ENCODE measurements around the gene TUBG1. TPM values are rescaled to one million over a fixed set of nuclear protein-coding genes. Genes with fewer than 3 reads are reported as not detected.

TUBG1 gene
- total and polyA plus RNA-seq, 9 of the 15 experiments (the other 6 are each of a cell fraction or from before 2014, with no cell fraction given), result 33.1 to 147 (median 66.0) TPM

GRCh38 chr17:42632949-42633444 is 23.5 kb downstream of the TUBG1 start (continued):
- no peak for TF ChIP-seq ZNF77 (CRISPR knock-in tag; IDR thresholded peaks at IDR 0.05)
- peak; percentile 93 for TF ChIP-seq PKNOX1 (IDR thresholded peaks at IDR 0.05)
- no peak for TF ChIP-seq ZNF75A (CRISPR knock-in tag; IDR thresholded peaks at IDR 0.05)
- TF ChIP-seq CBFA2T3 (IDR thresholded peaks at IDR 0.05), result peak; percentile 96
- TF ChIP-seq RBM39 (optimal IDR thresholded peaks at IDR 0.05; ENCODE audit: low read depth, low read length), result no peak
- no peak for TF ChIP-seq CBX5 (IDR thresholded peaks at IDR 0.05; ENCODE audit: borderline replicate concordance, low read depth)
- TF ChIP-seq ZNF324 (CRISPR knock-in tag; IDR thresholded peaks at IDR 0.05), result no peak
- TF ChIP-seq ZNF12 (CRISPR knock-in tag; IDR thresholded peaks at IDR 0.05), result no peak
- TF ChIP-seq TAF1 (IDR thresholded peaks at IDR 0.05; ENCODE audit: control insufficient read depth, extremely low read depth, insufficient read depth, low read length, severe bottlenecking), result no peak
- no peak for TF ChIP-seq RERE (CRISPR knock-in tag; IDR thresholded peaks at IDR 0.05; ENCODE audit: borderline replicate concordance)
- TF ChIP-seq CC2D1A (IDR thresholded peaks at IDR 0.05), result peak; percentile 75; the same call in 1 of the 2 replicates
- no peak for TF ChIP-seq PURB (CRISPR knock-in tag; IDR thresholded peaks at IDR 0.05; ENCODE audit: low read depth)
- TF ChIP-seq MCM2 (IDR thresholded peaks at IDR 0.05; ENCODE audit: low read depth), result no peak
- no peak for TF ChIP-seq CEBPZ (IDR thresholded peaks at IDR 0.05; ENCODE audit: borderline replicate concordance, low read depth, low read length)
- TF ChIP-seq CREB5 (CRISPR knock-in tag; IDR thresholded peaks at IDR 0.05), result no peak
- no peak; the same call in 1 of the 2 replicates for TF ChIP-seq TFAP4 (CRISPR knock-in tag; IDR thresholded peaks at IDR 0.05; ENCODE audit: borderline replicate concordance)
- TF ChIP-seq PPARD (CRISPR knock-in tag; IDR thresholded peaks at IDR 0.05), result no peak
